Endothelial cell (in vitro differentiated cells): ENCODE measurements around the gene CDH7. TPM values are rescaled to one million over a fixed set of nuclear protein-coding genes. Genes with fewer than 3 reads are reported as not detected.

ENCODE experiments used
- DNase-seq: peaks from one replicate; pipeline ENCODE4 v3.0.0; 2021; ENCODE audit warnings: low spot score
- H3K27ac Mint-ChIP-seq: one replicate; pipeline ENCODE4 v1.8.0; 2021; ENCODE audit warnings: mixed read lengths, inconsistent platforms; ENCODE audit not compliant: unreplicated experiment
- H3K27me3 Mint-ChIP-seq: one replicate; pipeline ENCODE4 v1.8.0; 2021; ENCODE audit warnings: mild to moderate bottlenecking, moderate library complexity, mixed read lengths, inconsistent platforms; ENCODE audit not compliant: unreplicated experiment
- H3K36me3 Mint-ChIP-seq: one replicate; pipeline ENCODE4 v1.8.0; 2021; ENCODE audit warnings: mild to moderate bottlenecking, low read depth, mixed read lengths, inconsistent platforms; ENCODE audit not compliant: unreplicated experiment
- H3K4me1 Mint-ChIP-seq: one replicate; pipeline ENCODE4 v1.8.0; 2021; ENCODE audit warnings: mild to moderate bottlenecking, mixed read lengths, inconsistent platforms; ENCODE audit not compliant: unreplicated experiment
- H3K4me3 Mint-ChIP-seq: one replicate; pipeline ENCODE4 v1.8.0; 2021; ENCODE audit warnings: mild to moderate bottlenecking, mixed read lengths, inconsistent platforms; ENCODE audit not compliant: unreplicated experiment
- H3K9me3 Mint-ChIP-seq: one replicate; pipeline ENCODE4 v1.8.0; 2021; ENCODE audit warnings: mixed read lengths, inconsistent platforms; ENCODE audit not compliant: unreplicated experiment
- total RNA-seq: library from RNA; stranded (reverse); fragmentation: NEBNext Ultra II Directional; extraction: Animal tissue kit (Norgen Biotek cat#: 25700); gene quantifications from one replicate; pipeline ENCODE4 v1.2.1, GENCODE V29; 2021; ENCODE audit not compliant: unreplicated experiment
- TF ChIP-seq, protein P1 (sequence below): fragments of 200-600 bp; sonication (generic); IDR thresholded peaks from one replicate; pipeline ENCODE4 v1.5.0; 2021; ENCODE audit warnings: antibody characterized with exemption; ENCODE audit not compliant: unreplicated experiment

Gene CDH7
- total RNA-seq, 1 donor from 2014 or later: 0.44 TPM

DNA sequence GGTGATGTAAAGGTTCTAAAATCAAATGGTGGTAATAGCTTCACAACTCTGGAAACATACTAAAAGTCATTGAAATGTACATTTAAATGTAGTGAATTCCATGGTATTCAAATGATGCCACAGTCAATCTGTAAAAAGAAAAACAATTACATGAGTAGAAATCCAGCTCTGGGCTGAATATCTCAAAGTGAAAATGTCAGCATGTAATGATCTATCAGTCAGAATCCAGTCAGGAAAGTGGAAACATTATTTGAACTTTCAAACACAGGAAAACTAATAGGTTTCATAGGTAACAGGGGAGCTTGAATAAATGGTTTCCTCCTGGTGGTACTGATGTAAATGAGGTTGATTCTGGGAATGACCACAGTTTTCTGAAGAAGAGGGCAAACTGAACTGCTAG lies 186.4 kb downstream of the CDH7 start:
- no peaks in the 10 kb centered on the region for H3K9me3 Mint-ChIP-seq
- peaks cover 2% of the 10 kb centered on the region for H3K27me3 Mint-ChIP-seq
- TF ChIP-seq, protein P1, sequence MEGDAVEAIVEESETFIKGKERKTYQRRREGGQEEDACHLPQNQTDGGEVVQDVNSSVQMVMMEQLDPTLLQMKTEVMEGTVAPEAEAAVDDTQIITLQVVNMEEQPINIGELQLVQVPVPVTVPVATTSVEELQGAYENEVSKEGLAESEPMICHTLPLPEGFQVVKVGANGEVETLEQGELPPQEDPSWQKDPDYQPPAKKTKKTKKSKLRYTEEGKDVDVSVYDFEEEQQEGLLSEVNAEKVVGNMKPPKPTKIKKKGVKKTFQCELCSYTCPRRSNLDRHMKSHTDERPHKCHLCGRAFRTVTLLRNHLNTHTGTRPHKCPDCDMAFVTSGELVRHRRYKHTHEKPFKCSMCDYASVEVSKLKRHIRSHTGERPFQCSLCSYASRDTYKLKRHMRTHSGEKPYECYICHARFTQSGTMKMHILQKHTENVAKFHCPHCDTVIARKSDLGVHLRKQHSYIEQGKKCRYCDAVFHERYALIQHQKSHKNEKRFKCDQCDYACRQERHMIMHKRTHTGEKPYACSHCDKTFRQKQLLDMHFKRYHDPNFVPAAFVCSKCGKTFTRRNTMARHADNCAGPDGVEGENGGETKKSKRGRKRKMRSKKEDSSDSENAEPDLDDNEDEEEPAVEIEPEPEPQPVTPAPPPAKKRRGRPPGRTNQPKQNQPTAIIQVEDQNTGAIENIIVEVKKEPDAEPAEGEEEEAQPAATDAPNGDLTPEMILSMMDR: no peak
- no peak for DNase-seq
- H3K4me3 Mint-ChIP-seq: no peak overlapping the region
- H3K27ac Mint-ChIP-seq: no peak overlapping the region
- peaks cover 4% of the 10 kb centered on the region for H3K4me1 Mint-ChIP-seq
- H3K36me3 Mint-ChIP-seq: no peaks in the 10 kb centered on the region

DNA sequence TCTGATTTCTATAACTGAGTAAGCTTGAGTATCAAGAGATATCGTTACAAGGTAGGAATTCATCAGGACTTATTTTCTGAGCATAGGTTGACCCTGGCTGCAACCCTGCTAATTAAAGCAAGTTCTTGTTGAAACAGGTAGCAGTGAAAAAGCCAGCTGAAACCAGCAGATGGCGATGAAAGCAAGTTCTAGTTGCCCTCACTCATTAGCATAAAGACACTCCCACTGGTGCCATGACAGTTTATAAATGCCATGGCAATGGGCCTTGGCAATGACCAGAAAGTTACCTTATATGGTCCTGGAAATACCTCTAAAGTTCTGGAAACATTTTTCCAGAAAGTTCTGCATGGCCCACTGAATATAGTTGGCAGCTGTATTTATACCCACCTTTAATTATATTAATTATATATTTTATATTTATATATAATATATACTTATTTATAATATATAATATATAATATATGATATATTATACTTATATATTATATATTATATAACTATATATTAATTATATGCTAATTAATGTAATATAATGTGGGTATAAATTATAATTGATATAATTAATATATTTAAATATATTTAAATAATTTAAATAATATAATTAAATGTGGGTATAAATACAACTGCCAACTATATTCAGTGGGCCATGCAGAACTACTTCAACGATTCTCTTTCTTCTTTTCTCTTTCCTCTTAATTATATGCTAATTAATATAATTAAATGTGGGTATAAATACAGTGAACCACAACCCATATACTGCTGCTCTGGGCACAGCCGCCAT lies 188.0 kb downstream of the CDH7 start:
- TF ChIP-seq, protein P1: peak; percentile 57
- Mint-ChIP-seq H3K27me3 (no peaks in the 10 kb centered on the region), H3K27ac (no peak overlapping the region), H3K4me3 (no peak overlapping the region), H3K4me1 (peaks cover 16% of the 10 kb centered on the region), H3K9me3 (no peaks in the 10 kb centered on the region), H3K36me3 (no peaks in the 10 kb centered on the region)
- peak; percentile 53 for DNase-seq
